B cell (primary cell): ENCODE data around the gene STRN. TPM values are rescaled to one million over a fixed set of nuclear protein-coding genes. Genes with fewer than 3 reads are reported as not detected.

Source experiments
- ATAC-seq: fragments of 200-7000 bp; cut with Tn5 transposase; one replicate; pipeline ENCODE4 v1.10.0; 2021; ENCODE audit warnings: low read depth, mild to moderate bottlenecking, moderate number of reproducible peaks, moderate library complexity
- CTCF ChIA-PET: fragments of 350-600 bp; sonication (Branson Sonifier 250); formaldehyde crosslinking; loops from one replicate; lab custom pipeline; 2021; ENCODE audit warnings: antibody characterized with exemption, inconsistent platforms; lab: Charles Lee
- POLR2A ChIA-PET: fragments of 350-600 bp; sonication (Branson Sonifier 250); formaldehyde crosslinking; loops from one replicate; lab custom pipeline; 2021; ENCODE audit warnings: antibody characterized with exemption; lab: Charles Lee
- DNase-seq: peaks from one replicate; pipeline ENCODE4 v3.0.0; 2013
- H2AFZ ChIP-seq: 2 replicates; pipeline ENCODE4 v1.6.1; 2012; ENCODE audit warnings: mild to moderate bottlenecking, low read depth, low read length; ENCODE audit not compliant: insufficient read depth, poor library complexity, severe bottlenecking
- H3K27ac ChIP-seq, 2 donors: 1 replicate in 1 of 2; 2 replicates in 1 of 2; pipeline ENCODE4 v1.5.1; 2012 to 2013; ENCODE audit warnings: low read length in 2 of 2, mild to moderate bottlenecking in 2 of 2, moderate library complexity in 1 of 2
- H3K27me3 ChIP-seq, 4 experiments: fragments of 200-600 bp in 1 of 4; sonication (generic) in 1 of 4; replicated peaks in 1 of 4; 1 replicate in 2 of 4; 2 replicates in 2 of 4; pipeline versions ENCODE4 v1.6.1 to v1.7.0; 2013 to 2016; ENCODE audit warnings: low read length in 3 of 4, mild to moderate bottlenecking in 2 of 4, mixed read lengths in 1 of 4, moderate library complexity in 1 of 4; ENCODE audit not compliant: insufficient read depth in 4 of 4, control insufficient read depth in 3 of 4; ENCODE audit errors: control extremely low read depth in 1 of 4
- H3K36me3 ChIP-seq, 2 experiments: replicated peaks in 1 of 2; 1 replicate in 1 of 2; 2 replicates in 1 of 2; pipeline versions ENCODE4 v1.6.1 to v1.7.1; 2013; ENCODE audit warnings: low read length in 1 of 2; ENCODE audit not compliant: insufficient read depth in 2 of 2, control insufficient read depth in 1 of 2; ENCODE audit errors: control extremely low read depth in 1 of 2, extremely low read depth in 1 of 2
- H3K4me1 ChIP-seq, 2 donors: fragments of 200-600 bp in 1 of 2; sonication (generic) in 1 of 2; 1 replicate in 1 of 2; 2 replicates in 1 of 2; pipeline versions ENCODE4 v1.5.1 to v1.6.1; 2013 to 2017; ENCODE audit warnings: low read length in 2 of 2; ENCODE audit not compliant: control insufficient read depth in 2 of 2, insufficient read depth in 2 of 2
- H3K4me2 ChIP-seq: replicated peaks from 2 replicates; pipeline ENCODE3; 2012; ENCODE audit warnings: mild to moderate bottlenecking, low read depth, low read length; ENCODE audit not compliant: poor library complexity, severe bottlenecking
- H3K4me3 ChIP-seq, 5 experiments: fragments of 200-600 bp in 1 of 5; sonication (generic) in 1 of 5; 1 replicate in 3 of 5; 2 replicates in 2 of 5; pipeline versions ENCODE4 v1.5.1 to v1.7.0; 2011 to 2016; ENCODE audit warnings: low read length in 4 of 5, mild to moderate bottlenecking in 4 of 5, low read depth in 2 of 5, control low read depth in 1 of 5, moderate library complexity in 1 of 5; ENCODE audit not compliant: insufficient read depth in 1 of 5; ENCODE audit errors: control extremely low read depth in 1 of 5, extremely low read depth in 1 of 5
- H3K79me2 ChIP-seq: fragments of 200-600 bp; sonication (generic); one replicate; pipeline ENCODE4 v1.6.0; 2016; ENCODE audit warnings: low read length; ENCODE audit not compliant: control insufficient read depth, insufficient read depth
- H3K9ac ChIP-seq: fragments of 200-600 bp; sonication (generic); 2 replicates; pipeline ENCODE4 v1.6.1; 2017; ENCODE audit warnings: mild to moderate bottlenecking, low read length, moderate library complexity
- H3K9me3 ChIP-seq, 3 donors: one replicate each; pipeline versions ENCODE4 v1.6.1 to v1.7.1; 2013; ENCODE audit warnings: low read length in 2 of 3; ENCODE audit not compliant: control insufficient read depth in 2 of 3, insufficient read depth in 1 of 3; ENCODE audit errors: control extremely low read depth in 1 of 3
- H4K20me1 ChIP-seq: 2 replicates; pipeline ENCODE4 v1.6.0; 2012; ENCODE audit warnings: mild to moderate bottlenecking, low read length; ENCODE audit not compliant: insufficient read depth, control insufficient read depth, poor library complexity, severe bottlenecking
- H3K27ac Mint-ChIP-seq: one replicate; pipeline ENCODE4 v1.8.0; 2021; ENCODE audit warnings: mixed read lengths
- H3K27me3 Mint-ChIP-seq: one replicate; pipeline ENCODE4 v1.8.0; 2021; ENCODE audit warnings: mixed read lengths
- H3K4me1 Mint-ChIP-seq: one replicate; pipeline ENCODE4 v1.8.0; 2021; ENCODE audit warnings: mixed read lengths
- H3K4me3 Mint-ChIP-seq: one replicate; pipeline ENCODE4 v1.8.0; 2021; ENCODE audit warnings: mixed read lengths
- H3K9me3 Mint-ChIP-seq: one replicate; pipeline ENCODE4 v1.8.0; 2022; ENCODE audit warnings: mixed read lengths; ENCODE audit not compliant: insufficient read depth
- CTCF ChIP-seq: fragments of 200-600 bp; IDR thresholded peaks from one replicate; pipeline ENCODE4 v1.8.0; 2022; ENCODE audit warnings: antibody characterized with exemption, mild to moderate bottlenecking
- EZH2 ChIP-seq: IDR thresholded peaks from 2 replicates; pipeline ENCODE4 v1.6.1; 2012; ENCODE audit warnings: borderline replicate concordance, low read depth, mild to moderate bottlenecking, moderate library complexity, low read length; ENCODE audit not compliant: insufficient read depth, poor library complexity, severe bottlenecking
- WGBS: methylation state at CpG from one replicate; pipeline ENCODE4 v1.1.5; 2013; ENCODE audit warnings: missing lambda C conversion rate; ENCODE audit not compliant: insufficient coverage; 5-methylcytosine and 5-hydroxymethylcytosine counted together
- intact Hi-C: fragments of 100-400 bp; cut with micrococcal nuclease; formaldehyde crosslinking; loops from one replicate; pipeline ENCODE4 v1.10.0; 2022
- polyA plus RNA-seq: library from polyadenylated mRNA; depleted of rRNA; stranded (reverse); fragments of >200 nt; gene quantifications from 2 replicates; pipeline ENCODE4 v1.2.3, GENCODE V29; 2012
- total RNA-seq, 2 donors: library from RNA; stranded (reverse); fragments of 120-200 nt in 1 of 2; gene quantifications; 1 replicate in 1 of 2; 2 replicates in 1 of 2; pipeline versions ENCODE4 v1.2.3 to v1.2.4, GENCODE V29; 2013 to 2022

STRN gene
- total and polyA plus RNA-seq, 2 donors (not counting 1 experiment from before 2014, with no cell fraction given), result 5.8 to 38.6 TPM

GRCh38 chr2:36811071-36811470 is 155.3 kb downstream of the STRN start:
- Histone ChIP-seq H3K27me3 (no peaks in the 10 kb centered on the region), H3K9ac (no peak overlapping the region), H3K9me3 (peaks cover 0 to 4% (median 0%) of the 10 kb centered on the region in 3 donors), H3K79me2 (no peaks in the 10 kb centered on the region), H4K20me1 (no peaks in the 10 kb centered on the region), H3K27ac (no peak overlapping the region), H3K36me3 (no peaks in the 10 kb centered on the region), H3K4me2 (no peak overlapping the region), H3K4me1 (no peaks in the 10 kb centered on the region), H3K4me3 (no peak overlapping the region), H2AFZ (no peak overlapping the region)
- H3K9me3 Mint-ChIP-seq, result no peaks in the 10 kb centered on the region
- TF ChIP-seq EZH2 (no peak), CTCF (no peak)
- no peak overlapping the region for H3K27ac Mint-ChIP-seq
- no peaks in the 10 kb centered on the region for H3K4me1 Mint-ChIP-seq
- intact Hi-C loops, result no loop called here
- WGBS, result 92% methylated on average over 3 of the region's 5 CpGs
- CTCF ChIA-PET, result interaction anchor here (1.5 kb wide), 1 partner anchor 25 kb away, joined by 5 read pairs; no protein-coding TSS in a partner anchor
- POLR2A ChIA-PET, result no interaction called here
- H3K4me3 Mint-ChIP-seq, result no peak overlapping the region
- DNase-seq (no peak), ATAC-seq (no peak)
- H3K27me3 Mint-ChIP-seq, result no peaks in the 10 kb centered on the region

DNA sequence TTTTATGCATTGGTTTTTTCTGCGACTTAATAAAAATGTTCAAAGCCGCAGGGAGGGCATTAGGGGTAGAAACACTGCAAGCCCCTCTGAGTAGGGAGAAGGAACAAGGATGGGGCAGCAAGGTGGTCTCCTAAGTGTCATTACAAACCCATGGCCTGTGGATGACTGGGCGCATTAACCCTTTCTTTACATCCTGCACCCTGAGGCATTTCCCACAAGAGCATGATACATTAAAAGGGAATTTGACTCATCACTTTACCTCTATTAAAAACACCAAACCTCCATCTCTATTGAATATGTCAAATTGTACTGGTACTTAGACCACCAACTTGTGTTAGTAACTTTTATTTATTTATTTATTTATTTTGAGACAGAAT is 157.3 kb downstream of the STRN start:
- no peak overlapping the region for H3K27ac Mint-ChIP-seq
- no peaks in the 10 kb centered on the region for H3K27me3 Mint-ChIP-seq
- ChIA-PET CTCF (no interaction called here), POLR2A (no interaction called here)
- no peaks in the 10 kb centered on the region for H3K4me1 ChIP-seq
- no peak overlapping the region for H3K4me3 Mint-ChIP-seq
- H3K79me2 ChIP-seq, result no peaks in the 10 kb centered on the region
- no peak overlapping the region for H3K27ac ChIP-seq
- H2AFZ ChIP-seq, result no peak overlapping the region
- no peaks in the 10 kb centered on the region for H3K4me1 Mint-ChIP-seq
- no peak for TF ChIP-seq CTCF
- TF ChIP-seq EZH2, result no peak
- no peak overlapping the region for H3K9ac ChIP-seq
- WGBS, result 100% methylated on average over 2 of the region's 3 CpGs
- no peaks in the 10 kb centered on the region for H3K36me3 ChIP-seq
- H3K9me3 ChIP-seq, result peaks cover 0 to 4% (median 0%) of the 10 kb centered on the region in 3 donors
- no peak for ATAC-seq
- H3K27me3 ChIP-seq, result no peaks in the 10 kb centered on the region
- no peak overlapping the region for H3K4me2 ChIP-seq
- H3K4me3 ChIP-seq, result no peak overlapping the region
- H4K20me1 ChIP-seq, result no peaks in the 10 kb centered on the region
- no peaks in the 10 kb centered on the region for H3K9me3 Mint-ChIP-seq
- no peak for DNase-seq
- intact Hi-C loops, result no loop called here
